Fibroblast of villous mesenchyme (primary cell): Measurements from ENCODE around the gene KLC3. TPM values are rescaled to one million over a fixed set of nuclear protein-coding genes. Genes with fewer than 3 reads are reported as not detected.

ENCODE experiments used
- DNase-seq: peaks from one replicate; pipeline ENCODE4 v3.0.0-alpha.2; 2010; ENCODE audit warnings: low read depth
- H3K4me3 ChIP-seq: 2 replicates; pipeline ENCODE4 v1.5.1; 2011; ENCODE audit warnings: low read depth, mild to moderate bottlenecking, low read length
- total RNA-seq: library from RNA; depleted of rRNA; stranded (reverse); fragments of >200 nt; gene quantifications from 2 replicates; pipeline ENCODE4 v1.2.3, GENCODE V29; 2012
- TF ChIP-seq, protein P1 (sequence below): IDR thresholded peaks from 2 replicates; pipeline ENCODE4 v1.5.1; 2012; ENCODE audit warnings: low read depth, mild to moderate bottlenecking, low read length; ENCODE audit not compliant: insufficient read depth

Gene KLC3
- total RNA-seq, 1 donor = not detected

DNA sequence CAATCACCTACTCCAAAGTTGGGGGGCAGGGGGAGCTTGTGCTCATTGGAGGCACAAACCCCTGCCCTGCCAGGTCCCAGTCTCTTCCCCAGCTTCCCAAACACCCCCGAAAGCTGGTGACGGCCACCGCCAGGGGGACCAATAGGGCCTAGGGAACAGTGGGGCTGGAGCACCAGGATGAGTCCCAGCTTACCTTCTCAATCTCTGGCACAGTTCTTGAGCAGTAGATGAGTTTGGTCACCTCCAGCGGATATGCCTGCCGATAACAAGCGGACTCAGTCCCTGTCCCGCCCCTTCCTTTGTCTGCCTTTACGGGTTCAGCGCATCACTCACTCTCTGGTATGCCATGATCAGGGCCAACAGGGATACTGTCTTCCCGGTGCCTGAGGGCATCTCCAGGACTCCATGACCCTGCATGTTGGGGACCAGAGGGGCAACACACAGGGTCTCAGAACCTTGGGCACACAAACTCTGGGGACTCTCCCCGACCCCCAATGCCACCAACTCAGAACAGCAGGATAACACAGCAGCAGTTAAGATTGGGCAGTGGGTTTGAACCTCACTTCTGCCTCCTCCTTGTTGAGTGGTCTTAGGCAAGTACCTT, 28.3 kb downstream of the KLC3 start:
- no peak overlapping the region for H3K4me3 ChIP-seq
- no peak for DNase-seq
- TF ChIP-seq, protein P1, sequence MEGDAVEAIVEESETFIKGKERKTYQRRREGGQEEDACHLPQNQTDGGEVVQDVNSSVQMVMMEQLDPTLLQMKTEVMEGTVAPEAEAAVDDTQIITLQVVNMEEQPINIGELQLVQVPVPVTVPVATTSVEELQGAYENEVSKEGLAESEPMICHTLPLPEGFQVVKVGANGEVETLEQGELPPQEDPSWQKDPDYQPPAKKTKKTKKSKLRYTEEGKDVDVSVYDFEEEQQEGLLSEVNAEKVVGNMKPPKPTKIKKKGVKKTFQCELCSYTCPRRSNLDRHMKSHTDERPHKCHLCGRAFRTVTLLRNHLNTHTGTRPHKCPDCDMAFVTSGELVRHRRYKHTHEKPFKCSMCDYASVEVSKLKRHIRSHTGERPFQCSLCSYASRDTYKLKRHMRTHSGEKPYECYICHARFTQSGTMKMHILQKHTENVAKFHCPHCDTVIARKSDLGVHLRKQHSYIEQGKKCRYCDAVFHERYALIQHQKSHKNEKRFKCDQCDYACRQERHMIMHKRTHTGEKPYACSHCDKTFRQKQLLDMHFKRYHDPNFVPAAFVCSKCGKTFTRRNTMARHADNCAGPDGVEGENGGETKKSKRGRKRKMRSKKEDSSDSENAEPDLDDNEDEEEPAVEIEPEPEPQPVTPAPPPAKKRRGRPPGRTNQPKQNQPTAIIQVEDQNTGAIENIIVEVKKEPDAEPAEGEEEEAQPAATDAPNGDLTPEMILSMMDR = no peak

DNA sequence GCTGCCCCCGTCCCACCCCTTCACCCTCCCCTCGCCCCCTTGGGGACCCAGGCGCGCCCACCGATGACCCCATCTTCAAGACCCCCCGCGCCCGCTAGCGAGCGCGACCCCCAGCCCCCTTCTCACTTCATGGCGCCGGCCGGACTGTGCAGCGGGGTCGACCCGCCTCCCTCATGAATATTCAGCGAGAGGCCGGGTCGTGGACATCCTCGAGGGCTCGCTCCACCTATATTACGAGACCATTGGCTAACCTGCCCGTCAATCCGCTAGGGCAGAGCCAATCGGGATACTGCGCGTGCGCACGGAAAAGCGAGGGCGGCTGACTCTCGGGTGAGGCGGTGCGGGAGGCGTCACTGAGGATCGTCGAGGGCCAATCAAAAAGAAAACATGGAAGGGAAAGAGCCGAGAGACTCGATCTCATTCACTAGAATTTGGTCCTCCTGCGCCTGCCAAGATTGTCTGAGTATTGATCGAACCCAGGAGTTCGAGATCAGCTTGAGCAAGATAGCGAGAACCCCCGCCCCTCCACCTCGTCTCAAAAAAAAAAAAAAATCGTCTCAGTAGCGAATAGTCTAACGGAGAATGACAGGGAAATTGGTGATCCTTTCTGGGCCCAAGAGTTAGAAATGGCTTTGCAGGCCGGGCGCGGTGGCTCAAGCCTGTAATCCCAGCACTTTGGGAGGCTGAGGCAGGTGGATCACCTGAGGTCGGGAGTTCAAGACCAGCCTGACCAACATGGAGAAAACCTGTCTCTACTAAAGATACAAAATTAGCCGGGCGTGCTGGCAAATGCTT, 30.1 kb downstream of the KLC3 start, which contains the start of gene ERCC2:
Gene ERCC2, minus strand, starts transcription at position 164 of the 795 bp plus-strand sequence. Its CDS starts 33 bp downstream, at position 131.
- TF ChIP-seq, protein P1 = no peak
- DNase-seq = peak; percentile 99
- H3K4me3 ChIP-seq = peak within 1 kb of the TSS; percentile 86

DNA sequence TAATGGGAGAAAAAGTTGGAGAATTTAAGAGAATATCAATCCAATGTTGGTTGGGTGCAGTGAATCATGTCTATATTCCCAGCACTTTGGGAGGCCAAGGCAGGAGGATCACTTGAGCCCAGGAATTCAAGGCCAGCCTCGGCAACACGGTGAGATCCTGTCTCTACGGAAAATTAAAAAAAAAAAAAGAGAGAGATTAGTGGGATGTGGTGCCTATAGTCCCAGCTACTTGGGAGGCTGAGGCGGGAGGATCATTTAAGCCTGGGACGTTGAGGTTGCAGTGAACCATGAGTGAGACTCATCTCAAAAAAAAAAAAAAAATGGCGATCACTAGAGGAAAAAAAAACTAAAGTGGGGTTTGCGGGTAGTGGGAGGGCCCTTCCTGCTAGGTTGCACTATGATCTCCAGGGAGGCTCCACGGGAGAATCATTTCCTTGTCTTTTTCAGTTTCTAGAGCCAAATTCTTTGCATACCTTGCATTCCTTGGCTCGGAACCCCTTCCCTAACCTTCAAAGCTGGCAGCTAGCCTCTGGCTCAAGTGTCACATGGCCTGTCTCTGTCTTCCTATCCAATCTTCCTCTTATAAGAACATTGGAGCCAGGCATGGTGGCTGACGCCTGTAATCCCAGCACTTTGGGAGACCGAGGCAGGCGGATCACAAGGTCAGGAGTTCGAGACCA, 35.6 kb downstream of the KLC3 start:
- TF ChIP-seq, protein P1 = no peak
- H3K4me3 ChIP-seq = no peak overlapping the region
- DNase-seq = peak; percentile 84

DNA sequence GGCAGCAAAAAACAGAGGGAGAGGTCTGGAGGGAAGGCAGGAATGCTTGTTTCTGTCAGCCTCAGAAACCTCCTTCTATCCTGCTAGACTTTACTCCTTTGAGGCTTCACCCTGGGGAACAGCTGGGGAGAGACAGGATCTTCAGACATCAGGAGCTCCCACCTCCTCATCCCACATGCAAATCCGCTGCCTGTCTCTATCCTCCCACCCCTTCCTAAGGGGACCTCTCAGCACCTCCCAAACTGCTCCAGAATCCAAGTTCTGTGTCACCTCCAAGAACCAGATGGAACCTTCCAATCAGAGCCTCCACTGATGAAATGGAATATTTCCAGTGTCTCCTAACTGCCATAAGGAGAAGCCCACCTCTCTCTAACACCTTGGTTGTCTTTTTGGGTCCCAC, 39.6 kb downstream of the KLC3 start:
- TF ChIP-seq, protein P1 = no peak
- H3K4me3 ChIP-seq = no peak overlapping the region
- no peak for DNase-seq

DNA sequence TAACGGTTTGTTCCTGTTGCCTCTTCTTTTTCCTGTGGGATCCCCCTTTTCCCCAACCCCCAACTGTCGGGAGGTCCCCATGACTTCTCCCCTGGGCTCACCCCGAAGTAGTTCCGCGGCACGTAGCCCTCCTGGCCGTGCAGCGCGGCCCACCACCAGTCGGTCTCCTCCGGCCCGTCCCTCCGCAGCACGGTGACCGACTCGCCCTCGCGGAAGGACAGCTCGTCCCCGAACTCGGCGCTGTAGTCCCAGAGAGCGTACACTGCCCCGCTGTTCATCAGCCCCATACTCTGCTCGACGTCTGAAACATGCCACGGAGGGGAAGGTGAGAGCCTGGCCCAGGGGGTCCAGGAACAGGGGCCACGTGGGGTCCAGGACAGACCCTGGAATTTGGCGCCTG, 41.9 kb downstream of the KLC3 start:
- DNase-seq = no peak
- H3K4me3 ChIP-seq = no peak overlapping the region
- TF ChIP-seq, protein P1 = no peak

DNA sequence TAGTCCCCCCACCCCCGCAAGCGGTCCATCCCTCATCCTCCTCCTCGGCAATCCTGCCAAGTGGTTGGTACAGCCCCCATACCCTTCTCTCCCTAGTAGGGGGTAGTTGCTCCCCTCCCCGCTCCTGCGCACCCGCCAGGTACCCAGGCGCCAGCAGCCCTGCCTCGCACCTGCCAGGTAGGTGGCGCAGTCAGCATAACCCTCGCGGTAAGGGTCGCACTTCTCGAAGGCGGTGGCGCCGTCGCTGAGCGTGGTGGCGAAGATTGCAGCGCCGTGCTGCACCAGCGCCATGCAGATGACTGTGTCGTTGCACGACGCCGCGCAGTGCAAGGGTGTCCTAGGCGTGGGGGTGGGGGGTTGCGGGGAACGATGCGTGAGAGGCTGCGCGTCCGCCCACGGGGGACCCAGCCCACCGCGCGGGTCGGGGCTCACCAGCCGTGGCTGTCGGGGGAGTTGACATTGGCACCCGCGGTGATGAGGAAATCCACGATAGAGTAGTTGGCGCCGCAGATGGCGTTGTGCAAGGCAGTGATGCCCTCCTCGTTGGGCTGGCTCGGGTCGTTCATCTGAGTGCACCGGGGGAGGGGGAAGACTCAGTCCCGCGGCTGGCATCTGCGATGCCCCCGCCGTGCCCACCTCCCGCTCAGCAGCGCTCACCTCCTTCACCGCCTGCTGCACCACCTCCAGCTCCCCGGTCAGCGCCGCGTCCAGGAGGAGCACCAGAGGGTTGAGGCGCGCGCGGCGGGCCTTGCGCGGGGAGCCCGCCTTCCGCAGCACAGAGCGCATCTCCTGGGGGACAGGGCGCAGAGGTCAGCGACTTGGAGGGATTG, 45.1 kb downstream of the KLC3 start:
- DNase-seq = no peak
- no peak overlapping the region for H3K4me3 ChIP-seq
- TF ChIP-seq, protein P1 = no peak
